Prostate gland (tissue), 2 donors: Measurements from ENCODE around the gene FECH. TPM values are rescaled to one million over a fixed set of nuclear protein-coding genes. Genes with fewer than 3 reads are reported as not detected.
"Not testable (repeated sequence)": the region's sequence is repeated elsewhere in the genome, so short reads cannot be mapped to it uniquely, and the experiment has no call there.

ENCODE experiments used
- DNase-seq: peaks from one replicate; pipeline ENCODE4 v3.0.0-alpha.2; 2019; ENCODE audit warnings: low spot score
- H3K27ac ChIP-seq, 2 donors: fragments of 200-600 bp; sonication (generic); 2 replicates each; pipeline ENCODE4 v1.5.1; 2017 to 2019
- H3K27me3 ChIP-seq: fragments of 200-600 bp; sonication (generic); replicated peaks from 2 replicates; pipeline ENCODE4 v1.5.1; 2019; ENCODE audit not compliant: insufficient read depth
- H3K36me3 ChIP-seq, 2 donors: fragments of 200-600 bp; sonication (generic); 1 replicate in 1 of 2; 2 replicates in 1 of 2; pipeline versions ENCODE4 v1.5.1 to v1.8.1; 2017 to 2019
- H3K4me1 ChIP-seq: fragments of 200-600 bp; sonication (generic); replicated peaks from 2 replicates; pipeline ENCODE4 v1.5.1; 2019
- H3K4me3 ChIP-seq, 2 donors: fragments of 200-600 bp; sonication (generic); 2 replicates each; pipeline ENCODE4 v1.5.1; 2017 to 2019
- H3K9me3 ChIP-seq: fragments of 200-600 bp; sonication (generic); 2 replicates; pipeline ENCODE4 v1.5.1; 2017
- CTCF ChIP-seq, 4 experiments: fragments of 200-600 bp in 2 of 4; fragments of 450-650 bp in 2 of 4; sonication (generic) in 2 of 4; IDR thresholded peaks; 1 replicate in 3 of 4; 2 replicates in 1 of 4; pipeline ENCODE4 v1.5.1; 2016 to 2019; ENCODE audit warnings: antibody characterized with exemption in 4 of 4, mild to moderate bottlenecking in 2 of 4, moderate library complexity in 2 of 4
- POLR2A ChIP-seq: fragments of 450-650 bp; IDR thresholded peaks from one replicate; pipeline ENCODE4 v1.6.1; 2016; ENCODE audit warnings: antibody characterized with exemption, mild to moderate bottlenecking
- POLR2AphosphoS5 ChIP-seq: sonication (generic); formaldehyde crosslinking; IDR thresholded peaks from one replicate; pipeline ENCODE4 v1.6.1; 2017; ENCODE audit warnings: antibody characterized with exemption
- WGBS: methylation state at CpG from one replicate; pipeline ENCODE4 v1.1.5; 2018; 5-methylcytosine and 5-hydroxymethylcytosine counted together
- intact Hi-C: fragments of 100-400 bp; cut with DNase I; formaldehyde crosslinking; loops from one replicate; pipeline ENCODE4 v1.14.2; 2022
- total RNA-seq, 2 donors: library from RNA; depleted of rRNA; stranded (reverse); fragments of >200 nt; gene quantifications; one replicate each; pipeline ENCODE4 v1.1.0, GENCODE V29; 2016

The FECH gene
- total RNA-seq, 2 donors from 2014 or later: 25.8 to 71.0 TPM

DNA sequence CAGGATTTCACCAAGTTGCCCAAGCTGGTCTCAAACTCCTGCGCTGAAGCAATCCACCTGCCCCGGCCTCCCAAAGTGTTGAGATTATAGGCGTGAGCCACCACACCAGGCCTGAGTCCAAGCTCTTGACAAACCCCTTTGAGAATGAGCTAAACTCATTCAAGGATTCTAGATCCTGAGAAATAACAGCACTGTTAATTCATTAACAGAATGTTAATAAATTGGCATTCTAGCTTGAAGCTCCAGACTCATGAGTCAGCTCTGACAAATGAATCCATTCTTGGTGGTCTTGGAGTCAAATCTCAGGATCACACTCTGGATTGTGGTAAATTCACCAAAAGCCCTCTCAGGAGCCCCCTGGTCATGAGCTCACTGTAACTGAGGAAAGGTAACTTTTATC is 33.4 kb upstream of the FECH start:
- Histone ChIP-seq H3K36me3 (peaks cover 0 to 4% of the 10 kb centered on the region in 2 donors), H3K4me3 (no peak overlapping the region), H3K27me3 (no peaks in the 10 kb centered on the region), H3K4me1 (peaks cover 4% of the 10 kb centered on the region), H3K9me3 (no peaks in the 10 kb centered on the region), H3K27ac (no peak overlapping the region)
- intact Hi-C loops: loop anchor here (10.0 kb wide), 1 partner anchor 505 kb away; no protein-coding TSS in a partner anchor
- no peak for DNase-seq
- TF ChIP-seq POLR2A (no peak), CTCF (IDR thresholded peaks at IDR 0.05) (no peak), POLR2AphosphoS5 (no peak)
- 83% methylated on average over 3 of the region's 3 CpGs for WGBS

- no peak overlapping the region for H3K4me3 ChIP-seq
- no peaks in the 10 kb centered on the region for H3K9me3 ChIP-seq
- WGBS: 84% methylated on average over 3 of the region's 3 CpGs
- H3K27ac ChIP-seq: no peak overlapping the region
- H3K27me3 ChIP-seq: no peaks in the 10 kb centered on the region
- no peak for DNase-seq
- H3K4me1 ChIP-seq: peaks cover 4% of the 10 kb centered on the region
- intact Hi-C loops: no loop called here
- no peak for TF ChIP-seq CTCF (IDR thresholded peaks at IDR 0.05)
- TF ChIP-seq POLR2A: no peak
- no peak for TF ChIP-seq POLR2AphosphoS5
- peaks cover 0 to 6% of the 10 kb centered on the region in 2 donors for H3K36me3 ChIP-seq
These were observed 32.4 kb upstream of the FECH start for GRCh38 chr18:57618910-57619309.

- WGBS: 76% methylated on average over 1 of the region's 1 CpG
- H3K4me3 ChIP-seq: no peak overlapping the region
- no peak for DNase-seq
- no peaks in the 10 kb centered on the region for H3K27me3 ChIP-seq
- H3K9me3 ChIP-seq: no peaks in the 10 kb centered on the region
- H3K27ac ChIP-seq: no peak overlapping the region
- intact Hi-C loops: no loop called here
- no peak for TF ChIP-seq POLR2A
- peaks cover 10 to 15% of the 10 kb centered on the region in 2 donors for H3K36me3 ChIP-seq
- H3K4me1 ChIP-seq: no peaks in the 10 kb centered on the region
These were observed 17.4 kb upstream of the FECH start for GRCh38 chr18:57603871-57604270.

DNA sequence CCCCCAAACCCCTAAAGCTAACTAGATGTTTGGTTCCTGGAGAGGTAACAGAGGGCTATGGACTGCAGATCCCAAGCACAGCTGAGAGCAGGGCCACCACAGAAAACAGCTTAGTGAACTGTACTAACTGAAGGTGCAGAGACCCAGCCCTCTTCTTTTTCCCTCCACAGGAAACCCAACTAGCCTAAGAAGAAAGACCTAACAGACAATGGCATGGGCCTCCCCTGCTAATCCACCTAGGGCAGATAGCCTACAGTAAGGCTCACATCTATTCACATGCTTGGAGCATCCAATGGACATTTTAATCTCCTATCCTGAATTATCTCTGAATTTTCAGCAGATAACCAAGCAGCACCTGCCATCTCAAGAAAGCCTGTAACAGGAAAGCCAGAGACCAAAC is 8.8 kb upstream of the FECH start:
- no peak overlapping the region for H3K27ac ChIP-seq
- TF ChIP-seq CTCF (IDR thresholded peaks at IDR 0.05) (no peak), POLR2A (no peak), POLR2AphosphoS5 (no peak)
- no peak overlapping the region for H3K4me3 ChIP-seq
- intact Hi-C loops: no loop called here
- H3K36me3 ChIP-seq: peaks cover 0 to 2% of the 10 kb centered on the region in 2 donors
- H3K9me3 ChIP-seq: no peaks in the 10 kb centered on the region
- no peaks in the 10 kb centered on the region for H3K27me3 ChIP-seq
- no peak for DNase-seq
- H3K4me1 ChIP-seq: no peaks in the 10 kb centered on the region

- H3K27ac ChIP-seq, H3K4me3 ChIP-seq, H3K36me3 ChIP-seq, H3K4me1 ChIP-seq, H3K9me3 ChIP-seq, intact Hi-C loops, DNase-seq, H3K27me3 ChIP-seq: not testable (repeated sequence)
- WGBS: 89% methylated on average over 4 of the region's 4 CpGs
These were observed 6.2 kb upstream of the FECH start for GRCh38 chr18:57592716-57593115.

- Histone ChIP-seq H3K4me1 (peaks cover 3% of the 10 kb centered on the region), H3K27me3 (no peaks in the 10 kb centered on the region), H3K4me3 (no peak overlapping the region), H3K36me3 (no peaks in the 10 kb centered on the region), H3K27ac (no peak overlapping the region), H3K9me3 (no peaks in the 10 kb centered on the region)
- intact Hi-C loops: no loop called here
- no peak for DNase-seq
- TF ChIP-seq CTCF (IDR thresholded peaks at IDR 0.05): no peak
- TF ChIP-seq POLR2AphosphoS5: no peak
- TF ChIP-seq POLR2A: no peak
- 83% methylated on average over 2 of the region's 2 CpGs for WGBS
These were observed 2.7 kb upstream of the FECH start for GRCh38 chr18:57589161-57589560.
